Adrenal gland (tissue), 5 donors: ENCODE measurements around the gene CPTP.

ENCODE experiments used
- CTCF ChIP-seq, 6 experiments: fragments of 450-650 bp in 4 of 6; fragments of 200-600 bp in 2 of 6; sonication (generic) in 1 of 6; IDR thresholded peaks; 1 replicate in 5 of 6; 2 replicates in 1 of 6; pipeline versions ENCODE4 v1.5.1 to v1.8.0; 2016 to 2021; ENCODE audit warnings: antibody characterized with exemption in 6 of 6, mild to moderate bottlenecking in 2 of 6, moderate library complexity in 1 of 6
- POLR2A ChIP-seq, 2 donors: fragments of 450-650 bp; IDR thresholded peaks; one replicate each; pipeline ENCODE4 v1.6.1; 2017; ENCODE audit warnings: antibody characterized with exemption in 2 of 2, mild to moderate bottlenecking in 2 of 2, moderate library complexity in 1 of 2
- donor health status: DM: no; HTN: no; CAD: no.

DNA sequence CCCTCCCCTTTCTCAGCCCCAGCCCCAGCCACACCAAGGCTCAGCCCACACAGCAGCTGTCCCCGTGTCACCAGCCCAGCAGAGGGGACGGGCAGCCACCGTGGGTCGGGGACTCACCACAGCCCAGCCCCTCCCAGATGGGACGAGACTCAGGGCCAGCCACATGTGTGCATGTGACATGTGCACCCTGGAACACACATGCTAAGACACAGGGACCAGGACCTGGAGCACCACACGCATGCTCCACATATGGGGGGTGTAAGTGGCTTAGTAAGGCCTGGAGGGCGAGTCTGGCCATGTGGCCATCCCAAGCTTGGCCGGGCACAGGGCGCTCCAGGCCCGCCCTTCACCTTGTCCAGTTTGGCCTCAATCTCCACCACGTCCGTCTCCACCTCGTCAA is 20.9 kb upstream of the CPTP start:
- TF ChIP-seq CTCF (IDR thresholded peaks at IDR 0.05) (no peak), POLR2A (IDR thresholded peaks at IDR 0.05) (no peak)
